Stimulated activated CD4-positive, alpha-beta T cell treated with anti-CD3 and anti-CD28 coated beads, Interleukin-1b, Interleukin-23, amount 100 ng/mL, for 48 hours (primary cell): ENCODE results near the gene WDR89.
"Not testable (repeated sequence)": the region's sequence is repeated elsewhere in the genome, so short reads cannot be mapped to it uniquely, and the experiment has no call there.

Source experiments
- DNase-seq: peaks from one replicate; pipeline ENCODE4 v3.0.0-alpha.2; 2020

WDR89 gene, protein sequence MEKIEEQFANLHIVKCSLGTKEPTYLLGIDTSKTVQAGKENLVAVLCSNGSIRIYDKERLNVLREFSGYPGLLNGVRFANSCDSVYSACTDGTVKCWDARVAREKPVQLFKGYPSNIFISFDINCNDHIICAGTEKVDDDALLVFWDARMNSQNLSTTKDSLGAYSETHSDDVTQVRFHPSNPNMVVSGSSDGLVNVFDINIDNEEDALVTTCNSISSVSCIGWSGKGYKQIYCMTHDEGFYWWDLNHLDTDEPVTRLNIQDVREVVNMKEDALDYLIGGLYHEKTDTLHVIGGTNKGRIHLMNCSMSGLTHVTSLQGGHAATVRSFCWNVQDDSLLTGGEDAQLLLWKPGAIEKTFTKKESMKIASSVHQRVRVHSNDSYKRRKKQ

DNA sequence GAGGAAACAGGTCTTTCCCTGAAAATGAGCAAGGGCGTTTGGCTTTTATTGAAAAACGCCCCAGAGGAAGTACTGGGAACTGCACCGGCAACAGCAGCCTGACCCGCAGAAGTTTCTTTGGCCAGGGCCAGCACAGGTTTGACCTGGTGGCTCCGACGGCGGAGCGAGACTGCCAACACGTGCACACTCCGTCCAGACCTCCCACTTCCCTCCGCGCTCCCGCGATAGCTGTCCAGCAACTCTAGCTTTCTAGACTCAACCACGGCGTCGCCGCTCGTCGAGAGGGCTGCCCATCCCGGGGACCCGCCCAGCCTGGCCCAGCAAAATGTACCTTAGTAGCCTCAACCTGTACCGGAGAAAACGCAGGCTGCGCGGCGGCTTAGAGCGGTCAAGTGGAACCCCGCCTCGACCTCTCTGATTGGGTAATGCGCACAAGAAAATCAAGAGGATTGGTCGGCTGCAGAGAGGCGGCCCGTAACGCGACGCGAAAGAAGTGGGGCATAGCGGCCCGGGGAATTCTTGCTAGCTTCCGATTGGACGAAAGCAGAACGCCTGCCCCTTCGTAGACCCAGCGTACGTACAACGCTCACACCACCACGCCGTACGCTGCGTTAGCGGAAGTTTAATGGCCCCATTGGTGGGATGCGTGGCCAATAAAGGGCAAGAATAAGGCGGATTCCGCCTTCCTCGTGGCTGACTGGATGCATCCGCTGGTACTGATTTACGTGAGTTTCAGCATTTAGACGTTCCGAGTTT lies at the start of gene WDR89:
WDR89 (minus strand) TSS at position 399 of the 756 bp plus-strand sequence. CDS start 41,929 bp downstream, outside the sequence.
- peak; percentile 98 for DNase-seq

DNA sequence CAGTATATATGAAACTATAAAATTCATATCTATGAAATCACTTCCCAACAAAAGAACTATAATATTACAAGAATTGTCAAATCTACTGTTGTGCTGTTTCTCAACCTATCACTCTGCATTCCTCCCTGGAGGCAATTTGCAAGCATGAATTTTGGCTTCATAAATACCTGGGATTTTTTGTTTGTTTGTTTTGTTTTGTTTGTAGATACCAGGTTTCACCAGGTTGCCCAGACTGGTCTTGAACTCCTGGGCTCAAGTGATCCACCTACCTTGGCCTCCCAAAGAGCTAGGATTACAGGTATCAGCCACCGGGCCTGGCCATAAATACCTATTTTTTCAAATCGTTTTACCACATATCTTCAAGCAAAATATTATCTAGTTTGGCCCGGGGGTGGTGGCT lies 47.5 kb upstream of the WDR89 start:
- DNase-seq = no peak

DNA sequence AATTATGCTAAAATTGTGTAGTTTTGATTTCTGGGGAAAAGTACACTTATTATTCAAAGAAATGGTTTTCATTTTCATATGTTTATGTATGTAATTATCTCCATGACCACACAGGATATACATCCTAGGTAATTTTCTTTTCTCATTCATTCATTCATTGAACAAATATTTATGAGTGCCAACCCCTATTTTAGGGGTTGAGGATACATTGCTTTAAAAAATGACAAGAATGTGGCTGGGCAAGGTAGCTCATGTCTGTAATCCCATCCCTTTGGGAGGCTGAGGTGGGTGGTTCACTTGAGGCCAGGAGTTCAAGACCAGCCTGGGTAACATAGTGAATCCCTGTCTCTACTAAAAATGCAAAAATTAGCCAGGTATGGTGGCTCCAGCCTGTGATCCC lies 45.3 kb upstream of the WDR89 start:
- no peak for DNase-seq

DNA sequence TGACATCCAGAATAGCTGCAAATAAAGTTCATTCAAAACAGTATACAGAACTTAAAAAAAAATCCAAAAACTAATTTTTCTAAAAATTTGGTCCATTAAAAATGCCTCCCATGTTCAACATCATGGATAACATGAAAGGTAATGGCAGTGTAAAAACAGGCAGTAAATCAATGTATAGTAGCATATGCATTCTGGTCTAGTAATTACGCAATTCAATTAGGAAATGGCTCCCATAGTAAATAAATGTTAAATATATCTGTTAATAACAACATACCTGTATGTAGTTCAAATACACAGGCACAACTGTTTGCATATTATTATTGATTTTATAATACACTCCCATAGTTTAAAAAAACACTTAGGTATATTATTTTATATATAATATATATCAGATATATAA lies 43.7 kb upstream of the WDR89 start:
- DNase-seq = no peak

DNA sequence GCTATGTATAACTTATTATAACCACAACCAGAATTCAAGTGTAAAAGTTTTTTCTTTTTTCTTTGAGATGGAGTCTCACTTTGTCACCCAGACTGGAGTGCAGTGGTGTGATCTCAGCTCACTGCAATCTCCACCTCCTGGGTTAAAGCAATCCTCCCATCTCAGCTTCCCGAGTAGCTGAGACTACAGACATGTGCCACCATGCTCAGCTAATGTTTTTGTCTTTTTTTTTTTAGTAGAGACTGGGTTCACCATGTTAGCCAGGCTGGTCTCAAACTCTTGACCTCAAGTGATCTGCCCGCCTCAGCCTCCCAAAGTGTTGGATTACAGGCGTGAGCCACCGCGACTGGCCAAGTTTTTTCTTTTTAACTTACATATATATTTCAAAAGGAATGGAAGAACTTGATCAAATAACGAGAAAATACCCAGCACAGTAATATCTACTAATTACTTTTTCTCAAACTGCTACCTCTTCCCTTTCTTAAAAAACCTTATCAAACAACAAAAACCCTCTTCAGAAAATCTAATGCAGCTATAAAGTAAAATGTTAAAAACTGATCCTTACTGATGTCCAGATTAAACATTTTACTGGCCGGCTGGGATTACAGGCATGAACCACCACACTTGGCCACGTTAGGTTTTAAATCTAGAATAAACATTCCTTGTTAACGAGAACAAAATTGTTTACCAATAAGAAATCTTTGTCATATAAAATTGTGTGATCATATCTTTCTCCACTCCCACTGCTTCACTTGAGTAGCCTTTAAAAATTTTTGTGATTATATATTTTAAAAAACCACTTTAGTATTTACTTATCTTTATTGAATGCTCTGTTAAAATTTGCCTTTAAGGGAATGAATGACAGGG lies 41.3 kb upstream of the WDR89 start:
- no peak for DNase-seq

DNA sequence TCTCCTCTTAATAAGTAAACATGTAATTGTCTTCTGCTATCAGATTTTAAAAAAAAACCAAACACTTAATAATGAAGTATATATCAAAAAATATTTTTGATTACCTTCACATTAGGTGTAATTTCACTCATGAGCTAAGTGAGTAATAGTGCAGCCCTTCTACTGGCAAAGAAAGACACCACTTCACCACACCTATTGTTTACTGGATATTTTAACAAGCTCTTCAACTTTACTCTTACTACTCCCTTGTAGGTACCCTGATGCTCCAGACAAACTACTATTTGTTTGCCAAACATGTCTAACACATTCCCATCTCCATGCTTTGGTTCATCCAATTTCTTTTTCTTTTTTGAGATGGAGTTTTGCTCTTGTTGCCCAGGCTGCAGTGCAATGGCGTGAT lies 36.9 kb upstream of the WDR89 start:
- DNase-seq = no peak

DNA sequence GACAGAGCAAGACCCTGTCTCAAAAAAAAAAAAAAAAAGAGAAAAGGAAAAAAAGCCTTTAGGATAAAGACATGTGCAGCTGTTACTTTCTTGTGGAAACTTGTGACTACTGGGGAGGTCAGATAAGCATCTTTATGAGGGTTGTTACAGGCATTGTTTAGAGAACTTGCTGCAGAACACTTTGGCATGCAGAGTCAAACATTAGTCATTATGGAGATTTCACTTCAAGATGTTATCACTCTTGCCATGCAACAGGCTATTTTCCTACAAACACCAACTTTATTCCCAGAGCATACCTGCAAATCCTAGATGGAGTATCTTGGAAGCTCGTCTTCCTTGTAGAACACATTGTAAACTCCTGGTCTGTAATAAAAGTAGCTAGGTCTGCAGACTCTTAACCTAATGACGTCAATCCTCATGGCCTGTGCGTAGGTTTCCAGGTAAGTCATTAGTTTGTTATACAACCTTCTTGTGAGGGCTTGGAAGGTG lies 36.3 kb upstream of the WDR89 start:
- DNase-seq = no peak

DNA sequence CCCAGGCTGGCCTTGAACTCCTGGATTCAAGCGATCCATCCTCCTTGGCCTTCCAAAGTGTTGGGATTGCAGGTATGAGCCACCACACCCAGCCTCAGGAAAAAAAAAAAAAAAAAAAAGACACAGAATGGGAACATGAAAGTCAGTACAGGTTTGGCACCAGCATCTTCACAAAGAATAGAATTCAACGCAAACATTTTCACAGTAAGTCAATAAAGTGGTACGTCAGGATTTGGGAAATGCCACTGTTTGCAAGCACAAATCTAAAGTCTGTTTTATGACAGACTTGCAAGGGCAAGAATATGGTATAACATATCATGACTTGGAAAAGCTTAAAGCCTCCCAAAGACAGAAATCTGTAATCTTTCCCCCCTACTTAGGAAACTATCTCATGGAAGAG lies 34.9 kb upstream of the WDR89 start:
- no peak for DNase-seq

DNA sequence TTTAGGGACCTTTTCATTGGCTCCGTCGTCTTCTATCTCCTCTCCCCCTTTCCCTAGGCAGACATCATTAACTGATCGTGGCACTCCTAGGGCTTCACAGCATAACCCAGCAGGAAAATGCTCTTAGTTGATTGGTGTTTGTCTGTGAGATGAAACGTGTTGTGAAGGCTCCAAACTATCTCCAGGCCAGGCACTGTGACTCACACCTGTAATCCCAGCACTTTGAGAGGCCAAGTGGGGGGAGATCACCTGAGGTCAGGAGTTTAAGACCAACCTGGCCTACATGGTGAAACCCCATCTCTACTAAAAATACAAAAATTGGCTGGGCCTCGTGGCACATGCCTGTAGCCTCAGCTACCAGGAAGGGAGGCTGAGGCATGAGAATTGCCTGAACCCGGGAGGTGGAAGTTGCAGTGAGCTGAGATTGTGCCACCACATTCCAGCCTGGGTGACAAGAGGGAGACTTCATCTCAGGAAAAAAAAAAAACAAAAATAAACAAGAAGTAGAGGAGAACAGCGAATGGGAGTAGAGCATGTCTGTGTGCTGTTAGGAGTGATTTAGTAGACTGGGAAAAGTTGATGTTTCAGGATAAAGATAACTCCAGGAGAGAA lies 32.3 kb upstream of the WDR89 start:
- no peak for DNase-seq

DNA sequence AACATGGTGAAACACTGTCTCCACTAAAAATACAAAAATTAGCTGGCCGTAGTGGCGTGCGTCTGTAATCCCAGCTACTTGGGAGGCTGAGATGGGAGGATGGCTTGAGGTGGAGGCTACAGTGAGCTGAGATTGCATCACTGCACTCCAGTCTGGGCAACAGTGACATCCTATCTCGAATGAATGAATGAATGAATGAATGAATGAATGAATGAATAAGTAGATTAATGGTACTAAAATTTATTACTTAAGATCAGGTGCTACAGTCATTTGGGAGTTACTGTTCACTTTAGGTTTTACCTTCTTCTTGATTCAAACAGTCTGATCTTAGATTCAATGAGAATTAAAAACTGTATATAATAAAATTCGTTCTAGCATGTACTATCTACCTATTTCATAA lies 31.6 kb upstream of the WDR89 start:
- no peak for DNase-seq

DNA sequence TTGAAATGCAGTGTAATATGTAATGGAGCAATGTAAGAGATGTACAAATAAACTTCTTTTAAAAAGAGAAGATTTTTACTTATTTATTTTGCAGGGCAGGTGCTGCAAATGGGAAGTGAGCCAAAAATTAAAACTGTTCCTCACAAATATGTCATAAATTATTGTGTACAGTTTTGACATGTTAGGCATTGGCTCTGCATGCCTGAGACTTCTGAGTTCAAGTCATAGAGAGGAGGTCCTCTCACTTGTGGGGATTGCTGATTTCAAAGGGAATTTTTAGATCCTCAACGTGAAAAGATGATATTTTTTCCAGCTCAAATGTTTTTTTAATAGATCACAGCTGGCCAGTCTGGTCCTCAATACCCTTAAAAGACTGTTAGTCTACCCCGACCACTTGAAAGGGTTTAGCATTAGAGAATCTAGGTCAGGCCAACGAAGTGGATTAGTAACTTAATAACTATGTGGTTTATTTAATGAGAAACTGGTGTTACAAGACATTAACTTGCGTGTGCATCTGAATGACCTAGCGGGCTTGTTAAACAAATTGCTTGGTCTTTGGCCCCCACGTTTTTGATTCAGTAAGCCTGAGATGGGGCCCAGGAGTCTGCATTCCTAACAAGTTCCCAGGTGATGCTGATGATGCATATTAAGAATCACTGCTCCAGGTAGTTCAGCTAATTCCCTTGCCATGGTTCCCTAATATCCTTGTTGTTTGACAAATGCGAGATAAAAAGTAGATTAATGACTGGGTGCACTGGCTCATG lies 30.9 kb upstream of the WDR89 start:
- DNase-seq = no peak

DNA sequence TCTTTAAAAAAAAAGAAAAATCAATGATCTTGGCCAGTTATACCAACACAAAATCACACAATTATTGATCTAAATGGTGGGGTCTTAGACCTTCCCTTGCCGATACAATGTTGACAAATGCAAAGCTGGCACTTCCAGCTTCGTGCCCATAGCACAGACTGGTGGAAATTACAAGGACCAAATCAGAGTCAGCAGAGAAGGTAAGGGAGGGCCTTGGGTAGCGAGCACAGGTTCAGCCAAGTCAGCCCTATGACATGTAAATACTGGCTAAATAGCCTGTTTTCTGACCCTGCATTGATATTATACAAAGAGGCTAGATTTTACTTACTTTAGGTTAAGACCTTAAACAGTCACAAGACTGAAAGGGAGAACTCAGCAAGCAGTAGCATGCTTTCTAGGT lies 30.3 kb upstream of the WDR89 start:
- DNase-seq = no peak

DNA sequence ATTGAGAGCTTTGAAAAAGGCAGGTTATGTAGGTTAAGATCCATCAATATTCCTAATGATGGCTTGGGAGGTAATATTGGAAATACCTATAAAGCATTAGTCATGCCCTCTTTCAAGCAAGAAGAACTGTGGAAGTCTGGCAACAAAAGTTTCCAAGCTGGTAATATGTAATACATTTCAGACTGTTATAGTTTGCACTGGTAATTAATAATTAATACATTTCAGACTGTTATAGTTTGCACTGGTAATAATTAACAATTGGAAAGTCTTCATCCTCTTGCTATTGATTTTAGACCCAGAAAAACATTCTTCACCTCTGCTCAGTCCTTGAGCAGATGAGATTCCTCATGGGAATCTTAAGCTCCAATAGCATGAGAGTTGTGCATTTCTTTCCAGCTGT lies 29.0 kb upstream of the WDR89 start:
- DNase-seq = no peak

DNA sequence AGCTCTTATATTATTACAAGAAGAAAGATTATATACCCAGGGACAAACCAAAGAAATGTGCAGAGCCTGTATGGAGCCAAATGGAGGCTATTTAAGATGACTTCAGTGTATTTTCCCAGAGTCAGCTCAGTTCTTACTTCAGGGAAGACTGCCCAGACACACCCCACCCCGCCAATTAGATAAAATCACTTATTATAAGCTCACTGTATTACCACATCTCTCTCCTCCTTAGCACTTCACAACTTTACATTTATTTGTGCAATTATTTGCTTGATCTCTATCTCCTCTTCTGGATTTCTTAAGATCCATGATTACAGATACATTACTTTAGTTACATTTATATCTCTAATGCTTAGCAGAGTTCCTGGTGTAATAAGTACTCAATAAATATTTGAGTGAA lies 24.7 kb upstream of the WDR89 start:
- DNase-seq = no peak

DNA sequence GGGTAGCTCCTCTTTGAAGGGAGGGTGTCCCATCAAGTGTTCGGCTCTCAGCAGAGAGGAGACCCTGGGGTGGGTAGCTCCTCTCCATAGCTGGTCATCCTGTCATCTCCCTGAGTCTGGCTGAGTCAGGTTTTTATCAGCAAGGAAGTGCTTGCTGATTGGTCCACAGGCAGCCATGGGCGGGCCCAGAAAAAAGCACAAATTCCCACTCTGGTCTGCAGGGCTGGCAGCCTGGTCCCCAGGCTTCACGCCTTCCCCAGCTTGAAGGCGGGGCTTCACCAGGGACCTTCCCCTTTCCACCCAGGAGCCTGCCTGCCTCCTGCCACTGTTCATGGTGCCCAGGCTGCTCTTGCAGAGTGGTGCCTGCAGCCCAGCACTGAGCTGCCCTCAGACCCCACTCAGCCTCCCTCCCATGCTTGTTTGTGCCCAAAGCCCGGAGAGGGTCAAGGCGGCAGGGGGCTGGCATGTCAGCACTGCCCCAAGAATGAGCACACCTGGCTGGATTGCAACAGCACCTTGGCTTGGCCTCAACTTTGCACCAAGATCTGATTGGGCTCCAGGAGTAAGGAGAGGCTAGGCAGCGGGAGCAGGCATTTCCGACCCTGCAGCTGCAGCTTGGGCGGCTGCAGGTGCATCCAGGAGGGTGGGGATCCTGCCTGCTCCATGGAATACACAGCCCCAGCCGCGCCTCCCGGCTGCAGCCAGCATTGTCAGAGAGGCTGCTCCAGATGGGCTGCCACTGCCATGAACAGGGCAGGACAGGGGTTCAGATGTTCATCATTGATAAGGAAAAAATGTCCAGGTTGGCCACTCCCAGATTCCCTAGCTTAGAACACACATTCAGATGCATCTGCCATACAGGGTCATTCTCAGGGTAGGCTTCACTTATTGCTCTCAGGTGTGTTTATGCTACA lies 22.0 kb upstream of the WDR89 start:
- no peak for DNase-seq

DNA sequence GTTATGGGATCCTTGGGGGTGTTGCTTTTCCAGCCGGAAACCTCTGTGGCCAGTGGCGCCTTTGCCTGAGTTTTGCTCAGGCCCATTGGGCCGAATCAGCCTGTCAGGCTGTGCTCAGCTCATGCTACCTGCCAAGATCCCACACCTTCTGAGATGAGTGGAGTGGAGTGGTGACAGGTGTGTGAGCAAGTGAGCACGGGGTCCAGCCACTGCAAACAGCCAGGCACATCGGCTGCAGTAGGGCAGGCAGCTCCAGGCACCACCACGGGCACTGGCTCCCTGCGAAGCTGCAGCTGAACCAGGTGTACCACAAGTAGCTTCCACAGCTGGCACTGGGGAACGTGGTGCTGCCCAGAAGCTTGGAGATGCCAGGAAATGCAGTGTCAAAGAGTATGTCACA lies 21.1 kb upstream of the WDR89 start:
- no peak for DNase-seq

DNA sequence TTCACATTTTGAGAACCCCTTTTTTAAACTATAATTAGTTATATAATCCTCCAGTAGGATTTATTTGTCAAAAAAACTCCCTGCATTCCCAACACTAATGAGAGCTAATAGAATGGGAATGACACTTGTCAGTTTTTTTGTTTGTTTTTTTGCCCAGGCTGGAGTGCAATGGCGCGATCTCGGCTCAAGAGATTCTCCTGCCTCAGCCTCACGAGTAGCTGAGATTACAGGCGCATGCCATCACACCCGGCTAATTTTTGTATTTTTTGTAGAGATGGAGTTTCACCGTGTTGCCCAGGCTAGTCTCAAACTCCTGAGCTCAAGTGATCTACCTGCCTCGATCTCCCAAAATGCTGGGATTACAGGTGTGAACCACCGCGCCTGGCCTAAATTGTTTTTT lies 20.2 kb upstream of the WDR89 start:
- not testable (repeated sequence) for DNase-seq

DNA sequence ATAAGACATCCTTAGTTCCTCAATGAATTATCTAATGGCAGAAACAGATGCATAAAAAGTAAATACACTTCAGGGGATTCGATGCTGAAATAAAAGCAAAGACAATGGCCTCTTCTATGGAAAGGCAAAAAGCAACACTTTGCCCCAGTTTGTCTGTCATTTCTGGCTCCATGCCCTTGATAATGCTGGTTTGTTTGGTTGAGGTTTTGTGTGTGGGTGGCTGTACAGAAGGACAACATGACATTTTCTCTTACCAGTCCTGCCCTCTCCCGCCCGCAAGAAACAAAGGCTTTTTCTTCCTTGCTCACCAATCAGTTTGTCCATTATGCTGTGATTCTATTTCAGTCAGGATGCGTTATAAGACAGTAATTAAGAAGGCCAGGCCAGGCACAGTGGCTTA lies 18.1 kb upstream of the WDR89 start:
- DNase-seq = no peak

DNA sequence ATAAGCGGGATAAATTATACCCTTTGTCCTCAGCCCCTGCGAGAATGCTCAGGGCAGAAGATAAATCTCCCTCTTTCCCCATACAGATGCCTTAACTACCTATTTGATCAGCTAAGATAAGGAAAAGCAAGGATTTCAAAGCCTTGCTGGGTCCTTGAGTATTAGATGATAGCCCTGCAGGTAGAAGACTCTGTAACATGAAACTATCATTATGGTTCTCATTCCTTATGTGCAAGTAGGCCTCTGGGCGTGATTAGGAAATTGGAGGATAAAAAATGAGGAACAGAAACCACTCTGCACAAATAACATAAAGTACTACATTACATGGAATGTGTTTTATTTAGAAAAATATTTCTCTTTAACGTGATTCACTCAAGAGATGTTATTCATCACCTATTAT lies 14.5 kb upstream of the WDR89 start:
- DNase-seq = no peak

DNA sequence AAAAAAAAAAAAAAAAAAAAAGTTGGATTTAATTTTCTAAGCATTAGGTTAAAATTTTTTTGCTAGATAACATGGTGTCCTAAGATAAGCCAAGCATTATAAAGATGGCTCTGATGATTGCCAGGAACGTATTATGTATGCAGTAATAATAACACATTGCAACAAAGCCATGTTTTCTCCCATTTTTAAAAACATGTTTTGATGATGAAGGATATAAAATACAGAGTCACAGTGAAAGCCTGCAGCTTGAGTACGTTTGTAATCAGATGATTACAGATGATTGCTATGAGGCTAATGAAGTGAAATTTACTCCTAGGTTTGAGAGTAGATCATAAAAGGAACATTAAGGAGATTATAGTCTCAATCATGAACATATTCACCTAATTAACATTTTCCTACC lies 13.3 kb upstream of the WDR89 start:
- DNase-seq = no peak

DNA sequence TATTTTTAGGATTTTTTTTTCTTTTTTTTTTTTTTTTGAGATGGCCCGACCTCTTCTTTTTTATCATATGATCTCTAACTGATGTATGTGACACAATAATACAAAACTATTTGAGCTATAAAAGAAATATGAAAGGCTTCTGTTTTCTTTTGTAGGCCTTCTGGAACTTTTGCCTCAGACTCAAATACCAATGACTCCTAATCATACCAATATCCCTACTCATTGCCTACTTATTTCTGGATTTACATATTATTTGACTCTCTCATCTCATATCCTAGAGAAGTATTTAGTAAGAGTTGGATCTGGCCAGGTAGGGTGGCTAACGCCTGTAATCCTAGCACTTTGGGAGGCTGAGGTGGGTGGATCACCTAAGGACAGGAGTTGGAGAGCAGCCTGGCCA lies 12.7 kb upstream of the WDR89 start:
- DNase-seq = no peak
